ENCODE measurements around the gene SLC25A47.

The SLC25A47 gene

GRCh38 chr14:100346306-100347091 is 23.4 kb downstream of the SLC25A47 start:
- DNase-seq (ENCODE audit: low read depth in 2 of 2): no peak

GRCh38 chr14:100348253-100348729 is 25.2 kb downstream of the SLC25A47 start:
- no peak for DNase-seq (ENCODE audit: low read depth in 2 of 2)

GRCh38 chr14:100348784-100349685 is 25.9 kb downstream of the SLC25A47 start:
- DNase-seq (ENCODE audit: low read depth in 2 of 2): no peak

GRCh38 chr14:100350276-100350926 is 27.3 kb downstream of the SLC25A47 start:
- DNase-seq (ENCODE audit: low read depth in 2 of 2): no peak

GRCh38 chr14:100350986-100351385 is 27.8 kb downstream of the SLC25A47 start:
- no peak for DNase-seq (ENCODE audit: low read depth in 2 of 2)

- DNase-seq (ENCODE audit: low read depth in 2 of 2): no peak
These were observed 35.3 kb downstream of the SLC25A47 start for GRCh38 chr14:100358396-100358795.

GRCh38 chr14:100359111-100359510 is 36.0 kb downstream of the SLC25A47 start:
- DNase-seq (ENCODE audit: low read depth in 2 of 2): no peak

GRCh38 chr14:100359881-100360280 is 36.7 kb downstream of the SLC25A47 start:
- DNase-seq (ENCODE audit: low read depth in 2 of 2): no peak

- no peak for DNase-seq (ENCODE audit: low read depth in 2 of 2)
These were observed 38.5 kb downstream of the SLC25A47 start for GRCh38 chr14:100361626-100362025.

- DNase-seq (ENCODE audit: low read depth in 2 of 2): no peak
These were observed 39.3 kb downstream of the SLC25A47 start for GRCh38 chr14:100362311-100362927.

- no peak for DNase-seq (ENCODE audit: low read depth in 2 of 2)
These were observed 39.9 kb downstream of the SLC25A47 start for GRCh38 chr14:100363053-100363452.

GRCh38 chr14:100364403-100364802 is 41.3 kb downstream of the SLC25A47 start:
- no peak for DNase-seq (ENCODE audit: low read depth in 2 of 2)

GRCh38 chr14:100365741-100366140 is 42.6 kb downstream of the SLC25A47 start:
- DNase-seq (ENCODE audit: low read depth in 2 of 2): no peak

GRCh38 chr14:100369019-100369418 is 45.9 kb downstream of the SLC25A47 start:
- DNase-seq (ENCODE audit: low read depth in 2 of 2): no peak

GRCh38 chr14:100370003-100370402 is 46.9 kb downstream of the SLC25A47 start:
- DNase-seq (ENCODE audit: low read depth in 2 of 2): no peak

GRCh38 chr14:100371773-100372172 is 48.6 kb downstream of the SLC25A47 start:
- no peak for DNase-seq (ENCODE audit: low read depth in 2 of 2)

GRCh38 chr14:100372357-100373048 is 49.4 kb downstream of the SLC25A47 start:
- DNase-seq (ENCODE audit: low read depth in 2 of 2): no peak

- DNase-seq (ENCODE audit: low read depth in 2 of 2): no peak
These were observed 51.1 kb downstream of the SLC25A47 start for GRCh38 chr14:100374270-100374669.

GRCh38 chr14:100374876-100375265 is 51.7 kb downstream of the SLC25A47 start:
- DNase-seq (ENCODE audit: low read depth in 2 of 2): no peak

GRCh38 chr14:100375266-100375962 is 52.3 kb downstream of the SLC25A47 start:
- DNase-seq (ENCODE audit: low read depth in 2 of 2): peak; percentile 81

All from stimulated activated CD4-positive, alpha-beta T cell treated with anti-CD3 and anti-CD28 coated beads, Interleukin-15, amount 100 ng/mL, for 48 hours (primary cell).